GM23248 (cell line): ENCODE measurements around the gene FKTN.

Experiments
- EZH2 ChIP-seq: fragments of 200-600 bp; sonication (generic); IDR thresholded peaks from 2 replicates; pipeline ENCODE4 v1.6.1; 2018; ENCODE audit warnings: antibody characterized with exemption, mild to moderate bottlenecking; ENCODE audit not compliant: insufficient read depth, poor library complexity, severe bottlenecking
- EZH2phosphoT487 ChIP-seq: fragments of 200-600 bp; sonication (generic); IDR thresholded peaks from 2 replicates; pipeline ENCODE4 v1.6.1; 2018; ENCODE audit warnings: antibody characterized with exemption, moderate library complexity, mild to moderate bottlenecking, low read depth; ENCODE audit not compliant: insufficient read depth

GRCh38 chr9:105541838-105542237 is 16.1 kb upstream of the FKTN start:
- TF ChIP-seq EZH2 (no peak), EZH2phosphoT487 (no peak)
